Vagina (tissue), 2 donors: Measurements from ENCODE around the gene TGIF1.

ENCODE experiments used
- CTCF ChIP-seq, 3 experiments: fragments of 450-650 bp in 2 of 3; fragments of 200-600 bp in 1 of 3; sonication (generic) in 1 of 3; IDR thresholded peaks; one replicate each; pipeline ENCODE4 v1.5.1; 2017 to 2019; ENCODE audit warnings: antibody characterized with exemption in 3 of 3, mild to moderate bottlenecking in 2 of 3, moderate library complexity in 2 of 3
- POLR2A ChIP-seq, 2 donors: fragments of 450-650 bp; IDR thresholded peaks; one replicate each; pipeline ENCODE4 v1.6.1; 2017; ENCODE audit warnings: antibody characterized with exemption in 2 of 2, mild to moderate bottlenecking in 2 of 2, moderate library complexity in 2 of 2
- POLR2AphosphoS5 ChIP-seq, 2 donors: sonication (generic); formaldehyde crosslinking; IDR thresholded peaks; one replicate each; pipeline ENCODE4 v1.9.0; 2017; ENCODE audit warnings: antibody characterized with exemption in 2 of 2, mild to moderate bottlenecking in 2 of 2, low read depth in 1 of 2; ENCODE audit not compliant: insufficient read depth in 1 of 2

GRCh38 chr18:3420919-3421279 lies 29.1 kb upstream of the TGIF1 start:
- TF ChIP-seq CTCF (IDR thresholded peaks at IDR 0.05) (no peak), POLR2A (IDR thresholded peaks at IDR 0.05) (no peak), POLR2AphosphoS5 (IDR thresholded peaks at IDR 0.05; ENCODE audit: insufficient read depth in 1 of 2, low read depth in 1 of 2) (no peak)
